Activated naive CD4-positive, alpha-beta T cell treated with anti-CD3 and anti-CD28 coated beads, Interleukin-2, amount 50 U/mL, for 24 hours (primary cell): ENCODE data around the gene AGAP1.

ENCODE experiments used
- H3K27ac Mint-ChIP-seq: one replicate; pipeline ENCODE4 v1.8.0; 2021; ENCODE audit warnings: mild to moderate bottlenecking, mixed read lengths
- H3K27me3 Mint-ChIP-seq: one replicate; pipeline ENCODE4 v1.8.0; 2021; ENCODE audit warnings: mixed read lengths
- H3K36me3 Mint-ChIP-seq: one replicate; pipeline ENCODE4 v1.8.0; 2021; ENCODE audit warnings: mixed read lengths
- H3K4me1 Mint-ChIP-seq: one replicate; pipeline ENCODE4 v1.8.0; 2021; ENCODE audit warnings: mixed read lengths
- H3K4me3 Mint-ChIP-seq: one replicate; pipeline ENCODE4 v1.8.0; 2021; ENCODE audit warnings: mild to moderate bottlenecking, mixed read lengths
- H3K9me3 Mint-ChIP-seq: one replicate; pipeline ENCODE4 v1.8.0; 2021; ENCODE audit warnings: mixed read lengths

The AGAP1 gene

GRCh38 chr2:235674146-235674545, 180.3 kb downstream of the AGAP1 start:
- Mint-ChIP-seq H3K36me3 (no peaks in the 10 kb centered on the region), H3K27ac (no peak overlapping the region), H3K4me3 (no peak overlapping the region), H3K27me3 (peaks cover 20% of the 10 kb centered on the region), H3K9me3 (no peaks in the 10 kb centered on the region), H3K4me1 (no peaks in the 10 kb centered on the region)

GRCh38 chr2:235674812-235675211, 181.0 kb downstream of the AGAP1 start:
- H3K9me3 Mint-ChIP-seq = no peaks in the 10 kb centered on the region
- H3K4me1 Mint-ChIP-seq = no peaks in the 10 kb centered on the region
- no peaks in the 10 kb centered on the region for H3K36me3 Mint-ChIP-seq
- H3K4me3 Mint-ChIP-seq = no peak overlapping the region
- peaks cover 20% of the 10 kb centered on the region for H3K27me3 Mint-ChIP-seq
- no peak overlapping the region for H3K27ac Mint-ChIP-seq

GRCh38 chr2:235675678-235676535, 182.1 kb downstream of the AGAP1 start:
- H3K27me3 Mint-ChIP-seq = peaks cover 21% of the 10 kb centered on the region
- no peak overlapping the region for H3K27ac Mint-ChIP-seq
- H3K4me3 Mint-ChIP-seq = no peak overlapping the region
- no peaks in the 10 kb centered on the region for H3K36me3 Mint-ChIP-seq
- no peaks in the 10 kb centered on the region for H3K9me3 Mint-ChIP-seq
- H3K4me1 Mint-ChIP-seq = no peaks in the 10 kb centered on the region

GRCh38 chr2:235676536-235676799, 182.6 kb downstream of the AGAP1 start:
- Mint-ChIP-seq H3K36me3 (no peaks in the 10 kb centered on the region), H3K27me3 (peaks cover 20% of the 10 kb centered on the region), H3K27ac (no peak overlapping the region), H3K9me3 (no peaks in the 10 kb centered on the region), H3K4me3 (no peak overlapping the region), H3K4me1 (no peaks in the 10 kb centered on the region)

GRCh38 chr2:235677276-235677788, 183.5 kb downstream of the AGAP1 start:
- Mint-ChIP-seq H3K4me1 (no peaks in the 10 kb centered on the region), H3K9me3 (no peaks in the 10 kb centered on the region), H3K27me3 (peaks cover 11% of the 10 kb centered on the region), H3K4me3 (no peak overlapping the region), H3K36me3 (no peaks in the 10 kb centered on the region), H3K27ac (no peak overlapping the region)

- no peaks in the 10 kb centered on the region for H3K9me3 Mint-ChIP-seq
Measured at GRCh38 chr2:235677937-235678336, 184.1 kb downstream of the AGAP1 start.

GRCh38 chr2:235678712-235679111, 184.9 kb downstream of the AGAP1 start:
- Mint-ChIP-seq H3K36me3 (no peaks in the 10 kb centered on the region), H3K4me1 (no peaks in the 10 kb centered on the region), H3K9me3 (no peaks in the 10 kb centered on the region), H3K27ac (no peak overlapping the region), H3K27me3 (peaks cover 6% of the 10 kb centered on the region), H3K4me3 (no peak overlapping the region)

More at GRCh38 chr2:235677937-235678336, 184.1 kb downstream of the AGAP1 start:
- Mint-ChIP-seq H3K27me3 (peaks cover 6% of the 10 kb centered on the region), H3K36me3 (no peaks in the 10 kb centered on the region), H3K4me1 (no peaks in the 10 kb centered on the region), H3K27ac (no peak overlapping the region), H3K4me3 (no peak overlapping the region)

GRCh38 chr2:235679471-235679870, 185.6 kb downstream of the AGAP1 start:
- H3K36me3 Mint-ChIP-seq = no peaks in the 10 kb centered on the region
- no peak overlapping the region for H3K27ac Mint-ChIP-seq
- no peaks in the 10 kb centered on the region for H3K4me1 Mint-ChIP-seq
- H3K27me3 Mint-ChIP-seq = peaks cover 4% of the 10 kb centered on the region
- no peak overlapping the region for H3K4me3 Mint-ChIP-seq
- H3K9me3 Mint-ChIP-seq = no peaks in the 10 kb centered on the region

GRCh38 chr2:235685024-235685721, 191.3 kb downstream of the AGAP1 start:
- H3K36me3 Mint-ChIP-seq = no peaks in the 10 kb centered on the region
- no peak overlapping the region for H3K4me3 Mint-ChIP-seq
- peaks cover 3% of the 10 kb centered on the region for H3K27me3 Mint-ChIP-seq
- H3K9me3 Mint-ChIP-seq = no peaks in the 10 kb centered on the region
- H3K4me1 Mint-ChIP-seq = no peaks in the 10 kb centered on the region
- H3K27ac Mint-ChIP-seq = no peak overlapping the region

- Mint-ChIP-seq H3K4me1 (no peaks in the 10 kb centered on the region), H3K36me3 (no peaks in the 10 kb centered on the region), H3K27me3 (peaks cover 3% of the 10 kb centered on the region), H3K27ac (peak overlapping the region; percentile 12), H3K4me3 (no peak overlapping the region), H3K9me3 (no peaks in the 10 kb centered on the region)
Measured at GRCh38 chr2:235688511-235689426, 194.9 kb downstream of the AGAP1 start.

- H3K27ac Mint-ChIP-seq = no peak overlapping the region
- no peaks in the 10 kb centered on the region for H3K4me1 Mint-ChIP-seq
- peaks cover 3% of the 10 kb centered on the region for H3K27me3 Mint-ChIP-seq
- H3K4me3 Mint-ChIP-seq = no peak overlapping the region
- no peaks in the 10 kb centered on the region for H3K36me3 Mint-ChIP-seq
- no peaks in the 10 kb centered on the region for H3K9me3 Mint-ChIP-seq
Measured at GRCh38 chr2:235689427-235689853, 195.6 kb downstream of the AGAP1 start.

- Mint-ChIP-seq H3K9me3 (no peaks in the 10 kb centered on the region), H3K4me1 (no peaks in the 10 kb centered on the region), H3K4me3 (no peak overlapping the region), H3K36me3 (no peaks in the 10 kb centered on the region), H3K27ac (peak overlapping the region; percentile 35), H3K27me3 (peaks cover 3% of the 10 kb centered on the region)
Measured at GRCh38 chr2:235690082-235690808, 196.4 kb downstream of the AGAP1 start.

- H3K4me1 Mint-ChIP-seq = no peaks in the 10 kb centered on the region
- H3K4me3 Mint-ChIP-seq = no peak overlapping the region
- no peaks in the 10 kb centered on the region for H3K36me3 Mint-ChIP-seq
- no peak overlapping the region for H3K27ac Mint-ChIP-seq
- no peaks in the 10 kb centered on the region for H3K9me3 Mint-ChIP-seq
- H3K27me3 Mint-ChIP-seq = peaks cover 3% of the 10 kb centered on the region
Measured at GRCh38 chr2:235690809-235691450, 197.1 kb downstream of the AGAP1 start.

- Mint-ChIP-seq H3K9me3 (no peaks in the 10 kb centered on the region), H3K27ac (no peak overlapping the region)
Measured at GRCh38 chr2:235692076-235692475, 198.2 kb downstream of the AGAP1 start.

More at GRCh38 chr2:235692076-235692475, 198.2 kb downstream of the AGAP1 start:
- Mint-ChIP-seq H3K4me3 (no peak overlapping the region), H3K4me1 (no peaks in the 10 kb centered on the region), H3K27me3 (peaks cover 3% of the 10 kb centered on the region), H3K36me3 (no peaks in the 10 kb centered on the region)
